ENCODE data around the gene COQ8B. TPM values are rescaled to one million over a fixed set of nuclear protein-coding genes. Genes with fewer than 3 reads are reported as not detected.

Gene COQ8B
- total and polyA plus RNA-seq, 2 donors from 2014 or later = 45.8 to 55.3 TPM

DNA sequence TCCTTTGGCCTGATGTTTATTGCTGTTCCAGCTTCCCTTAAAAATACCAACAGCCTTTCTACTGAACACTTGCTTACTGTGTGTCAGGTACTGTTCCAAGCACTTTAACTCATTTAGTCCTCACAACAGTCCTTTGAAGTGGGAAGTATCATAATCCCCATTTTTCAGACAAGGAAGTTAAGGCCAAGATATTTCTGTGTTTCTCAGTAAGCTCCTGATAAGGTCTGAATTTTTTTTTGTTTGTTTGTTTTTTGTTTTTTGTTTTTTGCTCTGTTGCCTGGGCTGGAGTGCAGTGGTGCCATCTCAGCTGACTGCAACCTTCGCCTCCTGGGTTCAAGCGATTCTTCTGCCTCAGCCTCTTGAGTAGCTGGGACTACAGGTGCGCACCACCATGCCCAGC is 41.8 kb upstream of the COQ8B start:
- Histone ChIP-seq H3K9ac (ENCODE audit: low read length in 3 of 3) (no peak overlapping the region), H3K27me3 (ENCODE audit: control insufficient read depth, insufficient read depth, low read length) (no peaks in the 10 kb centered on the region), H3K36me3 (ENCODE audit: control insufficient read depth in 2 of 3, insufficient read depth in 3 of 3, low read length in 3 of 3) (peaks cover 17 to 51% (median 34%) of the 10 kb centered on the region in 3 donors), H3K27ac (ENCODE audit: low read depth in 2 of 2, low read length in 2 of 2) (no peak overlapping the region), H3K4me3 (ENCODE audit: low read length in 3 of 3) (no peak overlapping the region), H3K9me3 (ENCODE audit: control insufficient read depth in 2 of 3, insufficient read depth in 1 of 3, low read length in 3 of 3) (no peaks in the 10 kb centered on the region), H3K4me1 (ENCODE audit: control insufficient read depth in 2 of 3, insufficient read depth in 2 of 3, low read depth in 1 of 3, low read length in 3 of 3) (peaks cover 0 to 13% (median 3%) of the 10 kb centered on the region in 3 donors)
- DNase-seq = no peak
- no peak for FAIRE-seq
- intact Hi-C loops (cut with DNase I) = no loop called here
- TF ChIP-seq, protein P1, sequence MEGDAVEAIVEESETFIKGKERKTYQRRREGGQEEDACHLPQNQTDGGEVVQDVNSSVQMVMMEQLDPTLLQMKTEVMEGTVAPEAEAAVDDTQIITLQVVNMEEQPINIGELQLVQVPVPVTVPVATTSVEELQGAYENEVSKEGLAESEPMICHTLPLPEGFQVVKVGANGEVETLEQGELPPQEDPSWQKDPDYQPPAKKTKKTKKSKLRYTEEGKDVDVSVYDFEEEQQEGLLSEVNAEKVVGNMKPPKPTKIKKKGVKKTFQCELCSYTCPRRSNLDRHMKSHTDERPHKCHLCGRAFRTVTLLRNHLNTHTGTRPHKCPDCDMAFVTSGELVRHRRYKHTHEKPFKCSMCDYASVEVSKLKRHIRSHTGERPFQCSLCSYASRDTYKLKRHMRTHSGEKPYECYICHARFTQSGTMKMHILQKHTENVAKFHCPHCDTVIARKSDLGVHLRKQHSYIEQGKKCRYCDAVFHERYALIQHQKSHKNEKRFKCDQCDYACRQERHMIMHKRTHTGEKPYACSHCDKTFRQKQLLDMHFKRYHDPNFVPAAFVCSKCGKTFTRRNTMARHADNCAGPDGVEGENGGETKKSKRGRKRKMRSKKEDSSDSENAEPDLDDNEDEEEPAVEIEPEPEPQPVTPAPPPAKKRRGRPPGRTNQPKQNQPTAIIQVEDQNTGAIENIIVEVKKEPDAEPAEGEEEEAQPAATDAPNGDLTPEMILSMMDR (IDR thresholded peaks at IDR 0.05; ENCODE audit: borderline replicate concordance, extremely low read depth, insufficient read depth) = no peak

DNA sequence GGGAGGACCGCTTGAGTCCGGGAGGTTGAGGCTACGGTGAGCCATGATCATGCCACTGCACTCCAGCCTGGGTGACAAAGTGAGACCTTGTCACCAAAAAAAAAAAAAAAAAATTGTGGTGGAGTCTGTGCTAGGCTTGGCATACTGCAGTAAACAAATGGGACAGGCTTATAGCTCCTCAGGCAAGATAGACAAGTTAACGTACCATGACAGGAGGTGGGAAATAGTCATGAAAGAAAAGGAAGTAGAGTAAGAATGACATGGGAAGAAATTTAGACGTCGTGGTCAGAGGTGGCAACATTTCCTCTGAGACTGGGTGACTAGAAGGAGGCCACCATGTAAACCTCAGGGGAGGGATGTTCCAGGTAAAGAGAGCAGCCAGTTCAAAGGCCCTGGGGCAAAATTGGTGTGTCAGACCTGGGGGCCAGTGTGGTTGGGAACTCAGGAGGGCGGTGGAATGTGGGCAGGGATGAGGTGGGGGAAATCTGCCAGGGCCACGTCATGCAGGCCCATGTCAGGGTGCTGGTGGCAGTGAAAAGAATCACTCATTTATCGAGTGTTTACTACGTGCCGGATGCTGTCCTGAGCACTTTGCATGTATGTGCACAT is 39.9 kb upstream of the COQ8B start:
- Histone ChIP-seq H3K27me3 (ENCODE audit: control insufficient read depth, insufficient read depth, low read length) (no peaks in the 10 kb centered on the region), H3K4me3 (ENCODE audit: low read length in 3 of 3) (no peak overlapping the region), H3K4me1 (ENCODE audit: control insufficient read depth in 2 of 3, insufficient read depth in 2 of 3, low read depth in 1 of 3, low read length in 3 of 3) (peaks cover 3 to 13% (median 6%) of the 10 kb centered on the region in 3 donors), H3K9ac (ENCODE audit: low read length in 3 of 3) (no peak overlapping the region), H3K36me3 (ENCODE audit: control insufficient read depth in 2 of 3, insufficient read depth in 3 of 3, low read length in 3 of 3) (peaks cover 8 to 34% (median 21%) of the 10 kb centered on the region in 3 donors), H3K27ac (ENCODE audit: low read depth in 2 of 2, low read length in 2 of 2) (no peak overlapping the region), H3K9me3 (ENCODE audit: control insufficient read depth in 2 of 3, insufficient read depth in 1 of 3, low read length in 3 of 3) (no peaks in the 10 kb centered on the region)
- intact Hi-C loops (cut with DNase I) = no loop called here
- TF ChIP-seq, protein P1 (IDR thresholded peaks at IDR 0.05; ENCODE audit: borderline replicate concordance, extremely low read depth, insufficient read depth) = no peak
- DNase-seq (no peak), FAIRE-seq (no peak)

DNA sequence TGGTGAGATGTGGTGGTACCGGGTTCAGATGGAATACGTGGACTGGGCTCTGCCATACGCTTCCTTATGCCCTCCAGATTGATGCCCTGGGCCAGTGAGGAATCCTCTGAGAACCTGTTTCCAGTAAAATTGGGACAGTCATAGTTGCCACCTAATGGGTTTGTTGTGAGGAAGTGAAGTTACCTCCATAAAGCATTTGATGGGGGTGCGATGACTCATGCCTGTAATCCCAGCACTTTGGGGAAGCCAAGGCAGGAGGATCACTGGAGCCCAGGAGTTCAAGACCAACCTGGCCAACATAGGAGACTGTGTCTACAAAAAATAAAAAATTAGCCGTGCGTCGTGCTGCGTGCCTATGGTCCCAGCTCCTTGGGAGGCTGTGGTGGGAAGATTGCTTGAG is 39.1 kb upstream of the COQ8B start:
- FAIRE-seq (no peak), DNase-seq (no peak)
- intact Hi-C loops (cut with DNase I) = no loop called here
- Histone ChIP-seq H3K9me3 (ENCODE audit: control insufficient read depth in 2 of 3, insufficient read depth in 1 of 3, low read length in 3 of 3) (no peaks in the 10 kb centered on the region), H3K4me1 (ENCODE audit: control insufficient read depth in 2 of 3, insufficient read depth in 2 of 3, low read depth in 1 of 3, low read length in 3 of 3) (peaks cover 3 to 13% (median 6%) of the 10 kb centered on the region in 3 donors), H3K4me3 (ENCODE audit: low read length in 3 of 3) (no peak overlapping the region), H3K36me3 (ENCODE audit: control insufficient read depth in 2 of 3, insufficient read depth in 3 of 3, low read length in 3 of 3) (peaks cover 6 to 28% (median 21%) of the 10 kb centered on the region in 3 donors), H3K9ac (ENCODE audit: low read length in 3 of 3) (no peak overlapping the region), H3K27ac (ENCODE audit: low read depth in 2 of 2, low read length in 2 of 2) (no peak overlapping the region), H3K27me3 (ENCODE audit: control insufficient read depth, insufficient read depth, low read length) (no peaks in the 10 kb centered on the region)
- TF ChIP-seq, protein P1 (IDR thresholded peaks at IDR 0.05; ENCODE audit: borderline replicate concordance, extremely low read depth, insufficient read depth) = no peak

DNA sequence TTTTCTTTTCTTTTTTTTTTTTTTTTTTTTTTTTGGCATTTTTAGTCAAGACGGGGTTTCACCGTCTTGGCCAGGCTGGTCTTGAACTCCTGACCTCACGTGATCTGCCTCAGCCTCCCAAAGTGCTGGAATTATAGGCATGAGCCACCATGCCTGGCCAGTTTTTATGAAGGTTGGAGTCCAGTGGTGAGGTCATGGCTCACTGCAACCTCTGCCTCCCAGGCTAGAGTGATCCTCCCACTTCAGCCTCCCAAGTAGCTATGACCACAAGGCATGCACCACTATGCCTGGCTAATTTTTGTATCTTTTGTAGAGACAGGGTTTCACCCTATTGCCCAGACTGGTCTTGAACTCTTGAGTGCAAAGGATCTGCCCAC is 38.5 kb upstream of the COQ8B start:
- TF ChIP-seq, protein P1 (IDR thresholded peaks at IDR 0.05; ENCODE audit: borderline replicate concordance, extremely low read depth, insufficient read depth) = no peak
- peaks cover 3 to 13% (median 6%) of the 10 kb centered on the region in 3 donors for H3K4me1 ChIP-seq (ENCODE audit: control insufficient read depth in 2 of 3, insufficient read depth in 2 of 3, low read depth in 1 of 3, low read length in 3 of 3)
- H3K4me3 ChIP-seq (ENCODE audit: low read length in 3 of 3) = no peak overlapping the region
- no peak overlapping the region for H3K27ac ChIP-seq (ENCODE audit: low read depth in 2 of 2, low read length in 2 of 2)
- no peaks in the 10 kb centered on the region for H3K27me3 ChIP-seq (ENCODE audit: control insufficient read depth, insufficient read depth, low read length)
- H3K9me3 ChIP-seq (ENCODE audit: control insufficient read depth in 2 of 3, insufficient read depth in 1 of 3, low read length in 3 of 3) = no peaks in the 10 kb centered on the region
- H3K36me3 ChIP-seq (ENCODE audit: control insufficient read depth in 2 of 3, insufficient read depth in 3 of 3, low read length in 3 of 3) = peaks cover 6 to 22% (median 16%) of the 10 kb centered on the region in 3 donors
- no peak overlapping the region for H3K9ac ChIP-seq (ENCODE audit: low read length in 3 of 3)
- no peak for FAIRE-seq
- DNase-seq = no peak
- intact Hi-C loops (cut with DNase I) = no loop called here
